ENCODE measurements around the gene GUK1.
"Not testable (repeated sequence)": the region's sequence is repeated elsewhere in the genome, so short reads cannot be mapped to it uniquely, and the experiment has no call there.

GUK1 gene

GRCh38 chr1:228105270-228105995 is 34.6 kb upstream of the GUK1 start:
- DNase-seq = no peak

GRCh38 chr1:228105996-228106799 is 33.9 kb upstream of the GUK1 start:
- DNase-seq = no peak

- DNase-seq = no peak
These were observed 33.4 kb upstream of the GUK1 start for GRCh38 chr1:228106800-228107054.

- no peak for DNase-seq
These were observed 32.4 kb upstream of the GUK1 start for GRCh38 chr1:228107636-228108035.

GRCh38 chr1:228108055-228108690 is 31.9 kb upstream of the GUK1 start:
- no peak for DNase-seq

GRCh38 chr1:228108742-228109072 is 31.4 kb upstream of the GUK1 start:
- no peak for DNase-seq

- DNase-seq = peak; percentile 98
These were observed 30.8 kb upstream of the GUK1 start, which contains the start of gene MRPL55 for GRCh38 chr1:228109073-228109961. Gene MRPL55, minus strand, starts transcription at chr1:228109299. Its CDS starts 1,039 bp downstream, at chr1:228108260.

- no peak for DNase-seq
These were observed 30.1 kb upstream of the GUK1 start for GRCh38 chr1:228109962-228110488.

- no peak for DNase-seq
These were observed 29.5 kb upstream of the GUK1 start for GRCh38 chr1:228110556-228110955.

- not testable (repeated sequence) for DNase-seq
These were observed 28.8 kb upstream of the GUK1 start for GRCh38 chr1:228111315-228111714.

GRCh38 chr1:228112167-228112566 is 27.9 kb upstream of the GUK1 start:
- DNase-seq = no peak

GRCh38 chr1:228112617-228113016 is 27.5 kb upstream of the GUK1 start:
- no peak for DNase-seq

GRCh38 chr1:228114827-228115226 is 25.3 kb upstream of the GUK1 start:
- DNase-seq = no peak

- DNase-seq = no peak
These were observed 22.7 kb upstream of the GUK1 start for GRCh38 chr1:228117335-228117734.

GRCh38 chr1:228118040-228118439 is 22.0 kb upstream of the GUK1 start:
- DNase-seq = no peak

- DNase-seq = no peak
These were observed 19.7 kb upstream of the GUK1 start for GRCh38 chr1:228120351-228120750.

- DNase-seq = no peak
These were observed 19.1 kb upstream of the GUK1 start for GRCh38 chr1:228120857-228121489.

- DNase-seq = no peak
These were observed 17.1 kb upstream of the GUK1 start for GRCh38 chr1:228122921-228123441.

GRCh38 chr1:228123505-228123904 is 16.6 kb upstream of the GUK1 start:
- DNase-seq = no peak

- no peak for DNase-seq
These were observed 14.9 kb upstream of the GUK1 start for GRCh38 chr1:228125185-228125584.

GRCh38 chr1:228131766-228132165 is 8.3 kb upstream of the GUK1 start:
- no peak for DNase-seq

- no peak for DNase-seq
These were observed 5.5 kb upstream of the GUK1 start for GRCh38 chr1:228134591-228134990.

Measured in CD4-positive, alpha-beta T cell treated with Interleukin-17A for 1 hour (primary cell).